ENCODE results near the gene IQSEC1. TPM values are rescaled to one million over a fixed set of nuclear protein-coding genes. Genes with fewer than 3 reads are reported as not detected.

The IQSEC1 gene
- total and polyA plus RNA-seq, 2 of the 8 experiments (the other 6 are each of a cell fraction or from before 2014, with no cell fraction given): 6.8 to 28.8 TPM

- TF ChIP-seq, protein P1, sequence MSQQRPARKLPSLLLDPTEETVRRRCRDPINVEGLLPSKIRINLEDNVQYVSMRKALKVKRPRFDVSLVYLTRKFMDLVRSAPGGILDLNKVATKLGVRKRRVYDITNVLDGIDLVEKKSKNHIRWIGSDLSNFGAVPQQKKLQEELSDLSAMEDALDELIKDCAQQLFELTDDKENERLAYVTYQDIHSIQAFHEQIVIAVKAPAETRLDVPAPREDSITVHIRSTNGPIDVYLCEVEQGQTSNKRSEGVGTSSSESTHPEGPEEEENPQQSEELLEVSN (IDR thresholded peaks at IDR 0.05): no peak
- no peak for TF ChIP-seq ZNF274 (IDR thresholded peaks at IDR 0.05; ENCODE audit: borderline replicate concordance, extremely low read depth, low read length)
- TF ChIP-seq RFX5 (IDR thresholded peaks at IDR 0.05; ENCODE audit: borderline replicate concordance, low read depth, low read length): no peak
- TF ChIP-seq BRCA1 (IDR thresholded peaks at IDR 0.05; ENCODE audit: low read depth, low read length): no peak
- no peak for TF ChIP-seq SP4 (IDR thresholded peaks at IDR 0.05; ENCODE audit: low read length)
- TF ChIP-seq BACH1 (IDR thresholded peaks at IDR 0.05; ENCODE audit: low read length): no peak
These were observed 157.1 kb downstream of the IQSEC1 start (continued) for GRCh38 chr3:12916159-12916558.
